SW 1271 (cell line): Measurements from ENCODE around the gene TERC.
"Not testable (repeated sequence)": the region's sequence is repeated elsewhere in the genome, so short reads cannot be mapped to it uniquely, and the experiment has no call there.

ENCODE experiments used
- DNase-seq, 2 experiments: peaks; one replicate each; lab custom pipeline; 2025; lab: John Stamatoyannopoulos, UW

TERC gene

GRCh38 chr3:169771497-169772304 is 6.8 kb upstream of the TERC start:
- DNase-seq = peak; percentile 59 to 71

- peak; percentile 31 to 73 for DNase-seq
Observed at GRCh38 chr3:169769287-169770181, 4.7 kb upstream of the TERC start, which contains the start of gene ACTRT3. Gene ACTRT3, minus strand, starts transcription at chr3:169769561. Its CDS starts 41 bp downstream, at chr3:169769520.

GRCh38 chr3:169764312-169764881 is 463 bp downstream of the TERC start:
- peak in 1 of 2 experiments; percentile 24 for DNase-seq

GRCh38 chr3:169760479-169760878 is 4.4 kb downstream of the TERC start:
- no peak for DNase-seq

GRCh38 chr3:169759256-169759655 is 5.6 kb downstream of the TERC start:
- peak; percentile 15 to 63 for DNase-seq

GRCh38 chr3:169758359-169758994 is 6.4 kb downstream of the TERC start:
- DNase-seq = no peak

- DNase-seq = no peak
Observed at GRCh38 chr3:169755488-169755887, 9.4 kb downstream of the TERC start.

- DNase-seq = no peak
Observed at GRCh38 chr3:169754711-169755110, 10.1 kb downstream of the TERC start.

GRCh38 chr3:169751875-169752274 is 13.0 kb downstream of the TERC start:
- DNase-seq = no peak

GRCh38 chr3:169750665-169751064 is 14.2 kb downstream of the TERC start:
- no peak for DNase-seq

GRCh38 chr3:169748670-169749069 is 16.2 kb downstream of the TERC start:
- no peak for DNase-seq

- DNase-seq = no peak
Observed at GRCh38 chr3:169746924-169747323, 17.9 kb downstream of the TERC start.

- peak in 1 of 2 experiments; percentile 33 for DNase-seq
Observed at GRCh38 chr3:169744366-169745054, 20.4 kb downstream of the TERC start.

GRCh38 chr3:169739067-169739466 is 25.8 kb downstream of the TERC start:
- no peak for DNase-seq

GRCh38 chr3:169731857-169732256 is 33.0 kb downstream of the TERC start:
- not testable (repeated sequence) for DNase-seq

GRCh38 chr3:169722724-169723123 is 42.1 kb downstream of the TERC start:
- DNase-seq = no peak

- not testable (repeated sequence) for DNase-seq
Observed at GRCh38 chr3:169718415-169718814, 46.4 kb downstream of the TERC start.
